T-helper 1 cell treated with Interleukin-12 subunit alpha and Interleukin-12 subunit beta and Interleukin-4 antibody, amounts not matched to agents 30 ng/mL and 1 ng/mL, for 36 hours (primary cell): ENCODE data around the gene TRMT1. TPM values are rescaled to one million over a fixed set of nuclear protein-coding genes. Genes with fewer than 3 reads are reported as not detected.

Experiments used
- intact Hi-C: fragments of 100-400 bp; cut with micrococcal nuclease; formaldehyde crosslinking; loops from one replicate; pipeline ENCODE4 v1.15.1; 2024
- total RNA-seq: library from RNA; stranded (reverse); gene quantifications from 2 replicates; pipeline ENCODE4 v1.2.3, GENCODE V29; 2022

Gene TRMT1
- total RNA-seq, 1 donor from 2014 or later, result 66.5 TPM

GRCh38 chr19:13128583-13128982, 12.0 kb upstream of the TRMT1 start:
- intact Hi-C loops, result no loop called here

- intact Hi-C loops, result no loop called here
Measured at GRCh38 chr19:13127811-13128575, 11.5 kb upstream of the TRMT1 start.

GRCh38 chr19:13127051-13127450, 10.5 kb upstream of the TRMT1 start:
- intact Hi-C loops, result no loop called here

- intact Hi-C loops, result no loop called here
Measured at GRCh38 chr19:13122980-13123957, 6.7 kb upstream of the TRMT1 start.

GRCh38 chr19:13122275-13122878, 5.8 kb upstream of the TRMT1 start:
- intact Hi-C loops, result no loop called here

- intact Hi-C loops, result no loop called here
Measured at GRCh38 chr19:13121551-13122274, 5.2 kb upstream of the TRMT1 start.

GRCh38 chr19:13120817-13121216, 4.3 kb upstream of the TRMT1 start:
- intact Hi-C loops, result no loop called here

- intact Hi-C loops, result no loop called here
Measured at GRCh38 chr19:13120031-13120430, 3.5 kb upstream of the TRMT1 start.

GRCh38 chr19:13119627-13120026, 3.1 kb upstream of the TRMT1 start:
- intact Hi-C loops, result no loop called here

GRCh38 chr19:13118424-13119193, 2.1 kb upstream of the TRMT1 start:
- intact Hi-C loops, result loop anchor here (1.0 kb wide), 2 partner anchors 14 to 32 kb away; partner anchors contain the start of genes IER2 and STX10

- intact Hi-C loops, result loop anchor here (1.0 to 2.0 kb wide), 4 partner anchors 14 to 173 kb away; partner anchors contain the start of genes IER2, RAD23A and STX10
Measured at GRCh38 chr19:13117772-13118423, 1.4 kb upstream of the TRMT1 start, which contains the start of gene NACC1. NACC1 (plus strand) TSS chr19:13118264; CDS start chr19:13135208, 16,944 bp downstream.

- intact Hi-C loops, result loop anchor here (1.0 to 2.0 kb wide), 2 partner anchors 46 to 172 kb away; partner anchors contain the start of gene RAD23A
Measured at GRCh38 chr19:13117176-13117771, 734 bp upstream of the TRMT1 start.

GRCh38 chr19:13115936-13116281, 631 bp downstream of the TRMT1 start:
- intact Hi-C loops, result loop anchor here (1.0 to 2.0 kb wide), 5 partner anchors 11 to 146 kb away; no protein-coding TSS in a partner anchor

- intact Hi-C loops, result no loop called here
Measured at GRCh38 chr19:13112555-13112954, 4.0 kb downstream of the TRMT1 start.

- intact Hi-C loops, result no loop called here
Measured at GRCh38 chr19:13110099-13110610, 6.4 kb downstream of the TRMT1 start.

- intact Hi-C loops, result no loop called here
Measured at GRCh38 chr19:13109361-13110098, 7.0 kb downstream of the TRMT1 start.

- intact Hi-C loops, result loop anchor here (1.0 to 5.0 kb wide), 4 partner anchors 11 to 213 kb away; partner anchors contain the start of genes GCDH, IER2, STX10 and TRMT1
Measured at GRCh38 chr19:13104848-13105711, 11.5 kb downstream of the TRMT1 start.
